Nephron (organoid): Measurements from ENCODE around the gene CLDN14.

Source experiments
- H3K27ac Mint-ChIP-seq, 3 experiments: 2 replicates each; pipeline ENCODE4 v1.8.0; 2020; ENCODE audit warnings: mixed read lengths in 3 of 3, mild to moderate bottlenecking in 2 of 3, moderate library complexity in 1 of 3
- H3K27me3 Mint-ChIP-seq: 2 replicates; pipeline ENCODE4 v1.8.0; 2021; ENCODE audit warnings: low read depth, mild to moderate bottlenecking, moderate library complexity, mixed read lengths
- H3K36me3 Mint-ChIP-seq: 2 replicates; pipeline ENCODE4 v1.8.0; 2020; ENCODE audit warnings: low read depth, mixed read lengths
- H3K4me1 Mint-ChIP-seq: 2 replicates; pipeline ENCODE4 v1.8.0; 2020; ENCODE audit warnings: mixed read lengths
- H3K4me3 Mint-ChIP-seq, 3 experiments: 2 replicates each; pipeline ENCODE4 v1.8.0; 2020; ENCODE audit warnings: mild to moderate bottlenecking in 3 of 3, mixed read lengths in 3 of 3, moderate library complexity in 2 of 3
- H3K9me3 Mint-ChIP-seq: 2 replicates; pipeline ENCODE4 v1.8.0; 2020; ENCODE audit warnings: mixed read lengths
- TF ChIP-seq, protein P1 (sequence below), 3 experiments: fragments of 200-600 bp; sonication (generic); IDR thresholded peaks; one replicate each; pipeline ENCODE4 v1.5.0; 2021; ENCODE audit warnings: antibody characterized with exemption in 3 of 3; ENCODE audit not compliant: unreplicated experiment in 3 of 3

Gene CLDN14

DNA sequence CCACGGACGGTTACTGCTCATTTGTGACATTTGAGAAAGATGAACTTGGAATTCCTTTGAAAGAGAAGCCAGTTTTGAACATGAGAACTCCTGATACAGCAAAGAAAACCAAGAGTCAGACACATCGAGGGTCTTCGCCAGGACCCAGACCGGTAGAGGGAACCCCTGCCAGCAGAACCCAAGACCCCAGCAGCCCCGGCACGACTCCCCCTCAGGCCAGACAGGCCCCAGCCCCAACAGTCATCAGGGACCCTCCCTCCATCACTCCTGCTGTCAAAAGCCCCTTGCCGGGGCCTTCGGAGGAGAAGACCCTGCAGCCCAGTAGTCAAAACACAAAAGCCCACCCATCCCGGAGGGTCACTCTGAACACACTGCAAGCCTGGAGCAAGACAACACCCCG lies 67.0 kb downstream of the CLDN14 start:
- H3K4me3 Mint-ChIP-seq = no peak overlapping the region

DNA sequence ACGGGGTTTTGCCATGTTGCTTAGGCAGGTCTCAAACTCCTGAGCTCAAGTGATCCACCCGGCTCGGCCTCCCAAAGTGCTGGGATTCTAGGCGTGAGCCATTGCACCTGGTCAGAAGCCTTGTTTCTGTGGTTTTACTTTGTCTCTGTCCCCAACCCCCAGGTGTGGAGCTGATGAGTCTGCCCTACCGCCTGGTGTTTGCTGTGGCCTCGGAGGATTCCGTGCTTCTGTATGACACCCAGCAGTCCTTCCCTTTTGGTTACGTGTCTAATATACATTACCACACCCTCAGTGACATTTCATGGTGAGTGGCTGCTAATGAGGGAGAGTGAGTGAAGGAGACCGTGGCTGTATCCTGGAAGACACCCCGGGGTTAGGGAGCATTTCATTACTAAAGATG lies 68.6 kb downstream of the CLDN14 start:
- no peak overlapping the region for H3K4me3 Mint-ChIP-seq
- TF ChIP-seq, protein P1, sequence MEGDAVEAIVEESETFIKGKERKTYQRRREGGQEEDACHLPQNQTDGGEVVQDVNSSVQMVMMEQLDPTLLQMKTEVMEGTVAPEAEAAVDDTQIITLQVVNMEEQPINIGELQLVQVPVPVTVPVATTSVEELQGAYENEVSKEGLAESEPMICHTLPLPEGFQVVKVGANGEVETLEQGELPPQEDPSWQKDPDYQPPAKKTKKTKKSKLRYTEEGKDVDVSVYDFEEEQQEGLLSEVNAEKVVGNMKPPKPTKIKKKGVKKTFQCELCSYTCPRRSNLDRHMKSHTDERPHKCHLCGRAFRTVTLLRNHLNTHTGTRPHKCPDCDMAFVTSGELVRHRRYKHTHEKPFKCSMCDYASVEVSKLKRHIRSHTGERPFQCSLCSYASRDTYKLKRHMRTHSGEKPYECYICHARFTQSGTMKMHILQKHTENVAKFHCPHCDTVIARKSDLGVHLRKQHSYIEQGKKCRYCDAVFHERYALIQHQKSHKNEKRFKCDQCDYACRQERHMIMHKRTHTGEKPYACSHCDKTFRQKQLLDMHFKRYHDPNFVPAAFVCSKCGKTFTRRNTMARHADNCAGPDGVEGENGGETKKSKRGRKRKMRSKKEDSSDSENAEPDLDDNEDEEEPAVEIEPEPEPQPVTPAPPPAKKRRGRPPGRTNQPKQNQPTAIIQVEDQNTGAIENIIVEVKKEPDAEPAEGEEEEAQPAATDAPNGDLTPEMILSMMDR (IDR thresholded peaks at IDR 0.05; ENCODE audit: unreplicated experiment in 3 of 3) = no peak
- H3K27me3 Mint-ChIP-seq = no peaks in the 10 kb centered on the region
- H3K27ac Mint-ChIP-seq = no peak overlapping the region
- no peaks in the 10 kb centered on the region for H3K9me3 Mint-ChIP-seq
- H3K36me3 Mint-ChIP-seq = peaks cover 55% of the 10 kb centered on the region
- peaks cover 6% of the 10 kb centered on the region for H3K4me1 Mint-ChIP-seq

More for the DNA sequence above, 67.0 kb downstream of the CLDN14 start:
- H3K27ac Mint-ChIP-seq = no peak overlapping the region
- no peaks in the 10 kb centered on the region for H3K27me3 Mint-ChIP-seq
- TF ChIP-seq, protein P1 (IDR thresholded peaks at IDR 0.05; ENCODE audit: unreplicated experiment in 3 of 3) = no peak
- H3K9me3 Mint-ChIP-seq = no peaks in the 10 kb centered on the region
- H3K4me1 Mint-ChIP-seq = peaks cover 5% of the 10 kb centered on the region
- H3K36me3 Mint-ChIP-seq = peaks cover 47% of the 10 kb centered on the region
